Pulmonary artery endothelial cell (primary cell): ENCODE results near the gene RFTN1. TPM values are rescaled to one million over a fixed set of nuclear protein-coding genes. Genes with fewer than 3 reads are reported as not detected.

Experiments
- DNase-seq: peaks from one replicate; pipeline ENCODE4 v3.0.0-alpha.2; 2011; ENCODE audit warnings: low read depth, low spot score
- total RNA-seq: library from RNA; depleted of rRNA; stranded (reverse); fragments of >200 nt; gene quantifications from 2 replicates; pipeline ENCODE4 v1.2.3, GENCODE V29; 2014

Gene RFTN1
- total RNA-seq, 1 donor from 2014 or later = 30.1 TPM

- no peak for DNase-seq
These were observed 227.3 kb downstream of the RFTN1 start for GRCh38 chr3:16286161-16286560.

DNA sequence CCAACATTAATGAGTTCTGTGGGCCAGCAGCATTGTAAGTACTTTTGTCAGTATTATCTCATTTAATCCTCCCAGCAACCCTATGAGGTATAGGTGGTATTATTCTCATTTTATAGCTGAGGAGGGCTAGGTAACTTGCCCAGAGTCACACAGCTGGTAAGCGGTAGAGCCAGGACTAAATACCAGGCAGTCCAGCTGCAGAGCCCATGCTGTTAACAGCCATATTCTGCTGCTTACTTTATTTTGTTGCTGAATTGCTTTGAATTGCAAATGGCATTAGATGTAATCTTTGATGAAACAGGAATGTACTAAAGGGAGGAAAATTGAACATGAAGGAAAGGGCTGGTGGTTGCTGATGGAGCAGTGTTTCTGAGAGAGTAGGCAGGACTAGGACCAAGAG, 228.9 kb downstream of the RFTN1 start:
- no peak for DNase-seq

- DNase-seq = peak; percentile 27
These were observed 232.8 kb downstream of the RFTN1 start for GRCh38 chr3:16280671-16281070.

- DNase-seq = no peak
These were observed 234.3 kb downstream of the RFTN1 start for GRCh38 chr3:16279010-16279801.

- DNase-seq = peak; percentile 3
These were observed 236.0 kb downstream of the RFTN1 start for GRCh38 chr3:16277471-16277870.

- DNase-seq = no peak
These were observed 239.6 kb downstream of the RFTN1 start for GRCh38 chr3:16273867-16274266.

DNA sequence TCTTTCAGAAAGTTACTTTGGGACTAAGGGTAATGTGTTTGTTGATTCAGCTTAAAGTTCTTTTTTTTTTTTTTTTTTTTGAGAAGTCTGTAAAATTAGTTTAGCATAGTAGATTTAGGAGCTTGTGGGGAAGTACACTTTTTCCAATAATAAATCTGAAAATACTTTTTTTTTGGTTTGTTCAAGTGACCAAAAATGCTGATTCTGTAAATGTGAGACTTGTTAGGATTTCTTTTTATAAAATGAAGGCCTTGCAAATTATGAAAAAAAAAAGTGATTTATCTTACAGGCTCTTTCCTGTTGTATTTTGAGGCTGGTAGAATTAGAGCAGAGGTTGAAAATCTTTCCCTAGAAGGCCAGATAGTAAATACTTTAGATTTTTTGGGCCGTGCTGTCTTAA, 240.9 kb downstream of the RFTN1 start:
- DNase-seq = no peak

DNA sequence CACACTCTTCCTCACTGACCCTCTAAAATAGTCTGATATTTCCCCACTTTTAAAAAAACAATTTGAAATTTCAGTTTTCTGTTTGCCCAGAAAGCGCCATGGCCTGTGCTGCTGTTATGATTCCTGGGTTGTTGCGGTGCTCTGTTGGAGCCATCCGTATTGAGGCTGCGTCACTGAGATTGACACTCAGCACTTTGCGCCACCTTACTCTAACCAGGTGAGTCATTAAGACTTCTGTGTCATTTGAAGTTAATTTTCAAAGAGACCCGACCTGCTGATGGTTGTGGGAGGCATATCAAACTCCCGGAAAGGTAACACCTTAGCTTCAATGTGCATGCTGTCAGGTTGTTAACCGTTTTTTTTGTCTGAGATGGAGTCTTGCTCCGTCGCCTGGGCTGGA, 242.6 kb downstream of the RFTN1 start:
- no peak for DNase-seq

- DNase-seq = no peak
These were observed 246.8 kb downstream of the RFTN1 start for GRCh38 chr3:16266714-16267113.

Other genes with a start within 250 kb of the RFTN1 start
- 17.7 and 22.7 TPM in 2 replicates for gene DPH3, start 248.8 kb downstream of the RFTN1 start, total RNA-seq
- 13.9 and 14.4 TPM in 2 replicates for gene OXNAD1, start 248.5 kb downstream of the RFTN1 start, total RNA-seq
- gene DAZL, start 91.7 kb upstream of the RFTN1 start, total RNA-seq = not detected in 2 replicates